HFF-Myc (cell line): Measurements from ENCODE around the gene C1QTNF9B.
"Not testable (repeated sequence)": the region's sequence is repeated elsewhere in the genome, so short reads cannot be mapped to it uniquely, and the experiment has no call there.

Source experiments
- DNase-seq: peaks from one replicate; pipeline ENCODE4 v3.0.0-alpha.2; 2011; ENCODE audit warnings: low read depth; ENCODE audit errors: extremely low read depth
- H3K4me3 ChIP-seq: replicated peaks from 2 replicates; pipeline ENCODE4 v1.5.1; 2011; ENCODE audit warnings: low read depth, mild to moderate bottlenecking, control low read depth, low read length
- TF ChIP-seq, protein P1 (sequence below): IDR thresholded peaks from 2 replicates; pipeline ENCODE4 v1.5.1; 2012; ENCODE audit warnings: mild to moderate bottlenecking, low read depth, low read length, control low read depth; ENCODE audit errors: missing control alignments

C1QTNF9B gene

DNA sequence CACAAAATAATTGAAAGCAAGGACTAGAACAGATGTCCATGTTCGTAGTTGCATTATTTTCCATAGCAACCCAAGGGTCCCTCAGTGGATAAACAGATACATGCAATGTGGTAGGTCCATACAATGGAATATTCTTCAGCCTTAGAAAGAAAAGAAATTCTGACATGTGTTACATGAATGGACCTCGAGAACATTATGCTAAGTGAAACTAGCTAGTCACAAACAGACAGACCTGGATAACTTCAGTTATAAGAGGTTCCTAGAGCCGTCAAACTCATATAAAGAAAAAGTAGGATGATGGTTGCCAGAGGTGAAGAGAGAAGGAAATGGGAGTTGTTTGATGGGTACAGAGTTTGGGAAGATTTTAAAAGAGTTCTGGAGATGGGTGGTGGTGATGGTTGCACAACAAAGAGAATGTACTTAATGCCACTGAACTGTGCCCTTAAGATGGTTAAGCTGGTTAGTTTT is at the start of gene C1QTNF9B:
TSS of gene C1QTNF9B (minus strand) at position 51 of the 468 bp plus-strand sequence.
- DNase-seq, H3K4me3 ChIP-seq: not testable (repeated sequence)

DNA sequence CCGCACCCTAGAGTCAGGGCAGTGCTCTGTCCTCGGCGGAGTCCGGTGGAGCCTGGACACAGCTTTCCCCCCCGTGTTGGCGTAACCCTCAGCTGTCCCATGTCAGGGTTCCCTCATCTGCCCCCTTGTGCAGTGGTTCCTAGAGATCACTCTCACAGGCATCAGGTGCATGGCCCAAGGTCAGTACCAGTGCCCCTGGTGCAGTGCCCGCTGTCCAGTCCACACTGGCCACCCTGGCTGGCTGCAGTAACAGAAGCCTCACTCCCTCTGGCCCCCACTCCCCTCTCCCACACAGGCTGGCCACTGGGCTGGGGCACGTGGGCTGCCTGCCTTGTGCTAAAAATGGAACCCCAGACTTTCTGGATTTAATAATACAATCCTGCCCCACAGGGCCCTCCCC is 49.6 kb upstream of the C1QTNF9B start:
- TF ChIP-seq, protein P1, sequence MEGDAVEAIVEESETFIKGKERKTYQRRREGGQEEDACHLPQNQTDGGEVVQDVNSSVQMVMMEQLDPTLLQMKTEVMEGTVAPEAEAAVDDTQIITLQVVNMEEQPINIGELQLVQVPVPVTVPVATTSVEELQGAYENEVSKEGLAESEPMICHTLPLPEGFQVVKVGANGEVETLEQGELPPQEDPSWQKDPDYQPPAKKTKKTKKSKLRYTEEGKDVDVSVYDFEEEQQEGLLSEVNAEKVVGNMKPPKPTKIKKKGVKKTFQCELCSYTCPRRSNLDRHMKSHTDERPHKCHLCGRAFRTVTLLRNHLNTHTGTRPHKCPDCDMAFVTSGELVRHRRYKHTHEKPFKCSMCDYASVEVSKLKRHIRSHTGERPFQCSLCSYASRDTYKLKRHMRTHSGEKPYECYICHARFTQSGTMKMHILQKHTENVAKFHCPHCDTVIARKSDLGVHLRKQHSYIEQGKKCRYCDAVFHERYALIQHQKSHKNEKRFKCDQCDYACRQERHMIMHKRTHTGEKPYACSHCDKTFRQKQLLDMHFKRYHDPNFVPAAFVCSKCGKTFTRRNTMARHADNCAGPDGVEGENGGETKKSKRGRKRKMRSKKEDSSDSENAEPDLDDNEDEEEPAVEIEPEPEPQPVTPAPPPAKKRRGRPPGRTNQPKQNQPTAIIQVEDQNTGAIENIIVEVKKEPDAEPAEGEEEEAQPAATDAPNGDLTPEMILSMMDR: no peak
- no peak for DNase-seq
- H3K4me3 ChIP-seq: no peak overlapping the region

DNA sequence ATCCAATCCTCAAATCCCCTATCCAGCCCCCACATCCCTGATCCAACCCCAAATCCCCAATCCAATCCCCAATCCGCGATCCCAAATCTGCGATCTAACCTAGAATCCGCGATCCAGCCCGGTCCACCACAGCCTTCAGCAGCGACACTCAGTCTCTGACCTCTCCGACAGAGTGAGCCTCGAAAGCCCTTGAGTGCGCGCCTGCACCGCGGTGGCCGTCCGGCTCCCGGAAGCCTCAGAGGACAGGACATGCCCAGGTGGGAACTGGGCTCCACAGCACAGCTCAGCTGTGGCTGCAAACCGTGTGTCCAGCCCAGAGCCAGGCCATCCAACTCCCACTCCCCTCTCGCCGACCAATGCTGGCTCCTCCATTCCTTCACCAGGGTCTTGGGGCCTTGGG is 48.8 kb upstream of the C1QTNF9B start:
- H3K4me3 ChIP-seq: no peak overlapping the region
- TF ChIP-seq, protein P1: no peak
- DNase-seq: no peak

DNA sequence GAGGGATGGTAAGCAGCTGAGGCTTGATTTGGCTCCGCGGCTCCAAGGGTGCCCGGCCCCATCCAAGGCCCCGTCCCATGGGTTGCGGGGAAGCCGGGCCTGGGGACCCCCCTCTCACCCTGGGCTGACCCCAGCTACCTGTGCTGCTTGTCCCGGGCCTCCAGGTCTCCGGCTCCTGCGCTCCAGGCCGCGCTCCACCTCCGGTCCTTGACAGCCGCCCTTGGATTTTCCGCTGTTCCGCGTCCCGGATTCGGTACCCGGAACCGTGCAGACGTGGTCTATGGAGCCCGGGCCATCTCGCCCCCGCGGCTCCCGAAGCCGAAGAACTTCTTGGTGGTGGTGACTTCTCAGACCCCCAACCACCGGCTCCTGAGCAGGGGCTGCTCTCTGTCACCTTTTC is 48.3 kb upstream of the C1QTNF9B start:
- TF ChIP-seq, protein P1: no peak
- no peak for DNase-seq
- no peak overlapping the region for H3K4me3 ChIP-seq

DNA sequence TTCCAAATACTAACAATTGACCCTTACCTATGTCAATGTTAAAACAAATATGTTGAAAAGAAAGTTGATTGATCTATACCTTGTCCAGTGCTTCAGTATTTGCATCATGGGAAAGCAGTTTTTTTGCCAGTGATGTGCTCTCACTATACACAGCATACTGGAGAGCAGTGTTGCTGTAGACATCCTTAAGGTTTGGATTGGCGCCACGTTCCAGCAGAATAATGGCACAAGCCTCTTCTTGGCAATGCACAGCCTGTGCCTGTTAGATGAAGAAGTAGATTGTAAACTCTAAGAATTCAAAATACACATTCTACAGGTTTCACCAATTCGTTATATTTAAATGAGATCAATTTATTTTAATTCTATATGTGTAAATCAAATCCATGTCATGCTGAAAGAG is 43.9 kb upstream of the C1QTNF9B start:
- DNase-seq: no peak
- TF ChIP-seq, protein P1: no peak
- no peak overlapping the region for H3K4me3 ChIP-seq

DNA sequence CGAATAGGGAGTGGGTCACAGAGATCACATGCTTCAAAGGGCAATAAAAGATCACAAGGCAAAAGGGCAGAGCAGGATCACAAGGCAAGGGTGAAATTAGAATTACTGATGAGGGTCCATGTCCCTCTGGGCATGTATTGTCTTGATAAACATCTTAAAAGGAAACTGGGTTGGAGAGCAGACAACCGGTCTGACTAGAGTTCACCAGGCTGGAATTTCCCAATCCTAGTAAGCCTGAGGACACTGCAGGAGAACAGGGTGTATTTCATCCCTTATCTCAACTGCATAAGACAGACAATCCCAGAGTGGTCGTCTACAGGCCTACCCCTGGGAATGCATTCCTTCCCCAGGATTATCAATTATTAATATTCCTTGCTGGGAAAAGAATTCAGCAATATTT is 42.4 kb upstream of the C1QTNF9B start:
- not testable (repeated sequence) for DNase-seq, H3K4me3 ChIP-seq

DNA sequence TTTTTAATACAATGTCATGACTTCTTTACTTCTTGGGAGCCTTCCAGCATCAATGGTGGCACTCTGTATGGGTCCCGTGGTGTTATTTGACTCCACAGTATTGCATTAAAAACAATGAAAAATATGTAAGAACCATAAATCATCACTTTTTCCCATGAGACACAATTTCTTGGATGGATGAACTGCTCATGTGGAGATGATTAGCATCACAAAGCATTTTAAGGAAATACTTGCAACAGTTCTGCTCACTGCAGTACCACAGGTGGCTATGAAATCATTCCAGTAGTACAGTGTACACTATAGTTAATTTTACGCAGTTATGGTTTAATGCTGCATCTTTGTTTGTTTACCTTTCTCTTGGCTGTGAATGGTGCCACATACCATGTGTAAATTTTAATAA is 37.2 kb upstream of the C1QTNF9B start:
- no peak for DNase-seq
- no peak overlapping the region for H3K4me3 ChIP-seq
- TF ChIP-seq, protein P1: no peak

DNA sequence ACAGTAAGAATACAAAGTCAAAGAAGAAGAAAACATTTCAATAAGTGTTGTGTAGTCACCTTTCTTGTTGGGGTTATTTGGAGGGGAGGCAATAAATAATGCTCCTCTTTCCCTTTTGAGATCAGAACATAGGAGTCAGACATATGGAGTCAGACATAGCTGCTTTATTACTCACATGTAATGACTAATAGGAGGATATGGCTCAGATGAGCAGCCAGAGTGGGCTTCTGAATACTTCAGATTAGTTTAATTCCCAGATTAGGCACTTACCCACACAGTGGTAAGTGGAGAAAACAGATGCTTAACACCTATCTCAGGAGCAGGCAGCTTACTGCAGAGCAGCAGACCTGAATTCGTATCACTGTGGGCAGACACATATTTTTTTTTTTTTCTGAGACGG is 31.7 kb upstream of the C1QTNF9B start:
- H3K4me3 ChIP-seq: no peak overlapping the region
- DNase-seq: peak; percentile 49
- TF ChIP-seq, protein P1: no peak
